NCI-H524 (cell line): ENCODE results near the gene TRAPPC3L.

Experiments
- DNase-seq, 2 experiments: peaks; one replicate each; lab custom pipeline; 2025; lab: John Stamatoyannopoulos, UW

The TRAPPC3L gene

GRCh38 chr6:116545651-116546050 is at the start of gene TRAPPC3L:
TSS of gene TRAPPC3L (minus strand) at chr6:116545684. CDS start at chr6:116545514, 170 bp downstream.
- DNase-seq = no peak

GRCh38 chr6:116595247-116595646 is 49.8 kb upstream of the TRAPPC3L start:
- no peak for DNase-seq

DNA sequence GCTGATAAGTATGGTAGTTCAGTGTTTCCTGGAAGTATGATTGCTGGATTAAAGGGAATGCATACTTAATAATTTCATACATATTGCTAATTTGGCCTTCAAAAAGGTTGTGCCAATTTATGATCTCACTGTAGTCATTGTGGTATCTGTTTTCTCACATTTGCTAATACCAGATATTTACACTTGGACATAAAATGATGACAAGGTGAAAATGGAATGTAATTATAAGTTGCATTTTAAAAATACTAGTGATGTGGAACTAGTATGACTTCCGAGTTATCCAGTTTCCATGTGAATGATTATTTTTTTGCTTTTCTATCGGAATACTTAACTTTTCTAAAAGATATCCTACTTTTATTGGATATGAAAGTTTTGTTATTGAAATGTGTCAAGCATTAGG is 41.3 kb upstream of the TRAPPC3L start:
- DNase-seq = no peak

DNA sequence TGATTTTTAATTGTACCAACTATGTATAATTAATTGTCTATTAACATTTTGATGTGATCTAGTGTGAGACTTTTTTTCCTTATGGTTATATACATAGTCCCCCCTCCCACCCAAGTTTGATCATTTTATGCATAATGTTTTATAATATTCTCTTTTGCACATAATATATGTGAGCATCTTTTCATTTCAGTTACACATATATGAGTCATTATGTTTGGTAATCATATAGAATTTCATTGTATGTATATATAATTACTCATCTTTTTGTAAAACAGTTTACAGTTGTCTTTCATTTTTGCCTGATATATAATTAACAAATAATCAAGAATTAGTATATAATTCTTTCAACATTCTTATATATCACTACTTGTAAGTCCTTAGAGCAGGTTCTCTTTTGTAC is 40.8 kb upstream of the TRAPPC3L start:
- no peak for DNase-seq

DNA sequence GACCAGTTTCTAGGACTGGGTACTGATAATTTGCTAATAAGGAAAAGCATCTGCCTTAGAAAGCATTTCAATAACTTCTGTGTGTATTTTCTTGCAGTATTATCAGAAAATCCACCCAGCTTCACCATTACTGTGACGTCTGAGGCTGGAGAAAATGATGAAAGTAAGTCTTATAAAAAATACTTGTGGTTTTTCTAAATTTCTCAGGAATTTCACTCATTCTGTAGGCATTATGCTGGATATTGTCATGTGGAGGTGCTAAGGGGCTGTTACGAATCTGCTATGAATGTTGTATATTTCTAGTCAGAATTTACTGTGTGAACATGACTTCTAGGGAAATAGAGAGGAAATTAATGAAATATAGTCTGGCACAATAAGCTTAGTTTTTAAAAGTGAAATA is 34.7 kb upstream of the TRAPPC3L start:
- DNase-seq = no peak

DNA sequence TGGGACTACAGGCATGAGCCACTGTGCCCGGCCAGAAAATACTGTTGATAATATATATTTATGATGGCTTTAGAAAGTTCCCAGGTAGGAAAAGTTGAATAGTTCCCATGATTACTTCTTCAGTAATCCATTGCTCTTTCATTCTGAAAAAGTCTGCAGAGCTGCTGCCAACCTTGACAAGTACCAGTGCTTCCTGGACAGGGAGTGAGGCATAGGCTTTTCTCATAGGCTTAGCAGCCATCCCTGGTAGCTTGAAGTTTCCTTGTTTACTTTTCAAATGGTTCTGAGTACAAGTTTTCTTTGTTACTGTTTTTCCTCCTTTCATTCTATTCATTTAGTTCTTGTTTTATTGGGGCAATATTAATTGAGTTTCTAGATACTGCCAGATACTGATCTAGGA is 33.7 kb upstream of the TRAPPC3L start:
- no peak for DNase-seq

- no peak for DNase-seq
Observed at GRCh38 chr6:116578335-116578734, 32.9 kb upstream of the TRAPPC3L start.

DNA sequence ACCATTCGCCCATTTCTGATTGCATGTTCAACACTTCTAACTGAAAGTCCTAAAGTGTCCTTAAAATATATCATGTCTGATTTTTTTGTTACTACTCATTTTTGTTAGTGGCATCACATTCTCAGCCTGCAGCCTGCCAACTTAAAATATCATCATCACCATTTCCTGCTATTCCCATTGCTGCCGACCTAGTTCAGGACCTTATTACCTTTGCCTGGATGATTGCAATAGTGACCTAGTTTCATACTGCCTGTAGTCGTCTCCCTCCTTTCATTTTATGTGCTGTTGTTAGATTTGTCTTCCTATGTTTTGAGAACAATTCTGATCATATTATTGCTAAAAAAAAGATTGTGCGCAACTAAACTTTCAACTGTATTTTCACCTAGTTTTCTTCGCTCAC is 32.0 kb upstream of the TRAPPC3L start:
- DNase-seq = no peak

- DNase-seq = no peak
Observed at GRCh38 chr6:116575227-116575626, 29.7 kb upstream of the TRAPPC3L start.

- DNase-seq = peak; percentile 11 to 59
Observed at GRCh38 chr6:116572162-116572561, 26.7 kb upstream of the TRAPPC3L start.

DNA sequence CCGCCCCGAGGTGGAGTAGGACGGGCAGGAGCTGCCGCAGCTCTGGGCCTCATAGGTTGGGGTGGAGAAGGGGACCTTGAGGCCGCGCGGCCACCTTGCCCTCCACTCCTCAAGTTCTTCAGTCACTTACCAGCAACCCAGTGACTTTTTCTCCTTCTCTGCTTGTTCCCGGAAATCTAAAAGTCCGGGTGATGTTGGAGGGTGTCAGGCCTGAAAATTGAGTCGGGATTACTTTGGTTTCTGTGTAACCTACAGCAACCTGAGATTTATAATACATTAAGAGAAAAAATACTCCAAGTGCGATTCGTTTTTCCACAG is 26.2 kb upstream of the TRAPPC3L start:
- no peak for DNase-seq

DNA sequence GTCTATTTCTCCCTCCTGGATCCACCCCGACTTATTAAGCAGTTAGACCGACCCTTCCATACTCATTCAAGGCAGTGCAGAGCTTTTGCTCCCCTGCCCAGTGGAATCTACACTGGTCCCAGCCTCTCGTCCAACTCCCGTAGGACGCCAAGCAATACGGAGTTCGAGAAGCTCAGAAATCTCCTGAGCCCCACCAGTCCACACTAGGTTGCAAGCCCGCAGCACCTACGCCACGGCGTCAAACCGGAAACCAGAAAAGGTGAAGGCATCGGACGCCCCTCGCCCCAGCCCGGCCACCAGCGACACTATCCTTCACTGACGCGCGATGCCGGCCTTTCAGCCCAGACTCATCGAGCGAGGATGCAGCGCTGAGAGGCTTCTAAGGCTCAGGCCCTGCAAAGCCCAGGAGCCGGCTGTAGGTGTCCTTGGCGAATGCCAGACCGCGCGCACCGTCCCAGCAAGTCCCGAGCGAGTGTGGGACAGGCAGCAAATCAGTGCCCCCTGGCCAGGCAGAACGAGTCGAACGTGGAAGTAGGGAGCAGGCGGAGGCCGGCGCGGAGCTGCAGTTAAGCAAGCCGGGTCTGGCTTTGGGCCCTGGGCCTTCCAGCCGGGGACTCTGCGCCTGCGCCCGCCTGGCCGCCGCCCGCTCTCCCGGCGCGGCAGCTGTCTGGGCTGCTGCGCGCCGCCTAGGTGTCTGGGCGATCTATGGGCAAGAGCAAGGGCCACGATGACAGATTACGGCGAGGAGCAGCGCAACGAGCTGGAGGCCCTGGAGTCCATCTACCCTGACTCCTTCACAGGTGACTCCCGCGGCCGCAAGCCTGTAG is 25.6 kb upstream of the TRAPPC3L start, which contains the start of gene RWDD1:
TSS of gene RWDD1 (plus strand) at position 649 of the 827 bp plus-strand sequence. CDS start at position 728, 79 bp downstream.
- peak; percentile 94 to 99 for DNase-seq

GRCh38 chr6:116568821-116569755 is 23.6 kb upstream of the TRAPPC3L start:
- DNase-seq = no peak

DNA sequence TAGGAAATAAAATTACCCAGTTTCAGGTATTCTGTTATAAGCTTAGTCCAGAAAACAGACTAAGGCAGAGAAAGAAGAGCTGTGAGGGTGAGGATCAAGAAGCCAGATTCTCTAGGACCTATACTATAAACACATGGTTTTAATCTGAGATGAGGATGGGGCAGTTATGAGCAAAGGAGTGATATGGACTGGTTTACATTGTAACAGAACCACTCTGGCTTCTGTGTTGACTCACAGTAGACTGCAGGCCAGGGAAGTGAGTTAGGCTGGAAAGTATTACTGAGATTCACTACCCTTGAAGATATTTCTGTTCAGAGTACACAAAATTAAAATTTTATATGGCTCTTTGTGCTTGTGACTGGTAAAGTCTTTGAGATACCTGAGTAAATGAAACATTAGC is 22.6 kb upstream of the TRAPPC3L start:
- no peak for DNase-seq

- no peak for DNase-seq
Observed at GRCh38 chr6:116564921-116565872, 19.7 kb upstream of the TRAPPC3L start.

GRCh38 chr6:116564311-116564710 is 18.8 kb upstream of the TRAPPC3L start:
- no peak for DNase-seq

DNA sequence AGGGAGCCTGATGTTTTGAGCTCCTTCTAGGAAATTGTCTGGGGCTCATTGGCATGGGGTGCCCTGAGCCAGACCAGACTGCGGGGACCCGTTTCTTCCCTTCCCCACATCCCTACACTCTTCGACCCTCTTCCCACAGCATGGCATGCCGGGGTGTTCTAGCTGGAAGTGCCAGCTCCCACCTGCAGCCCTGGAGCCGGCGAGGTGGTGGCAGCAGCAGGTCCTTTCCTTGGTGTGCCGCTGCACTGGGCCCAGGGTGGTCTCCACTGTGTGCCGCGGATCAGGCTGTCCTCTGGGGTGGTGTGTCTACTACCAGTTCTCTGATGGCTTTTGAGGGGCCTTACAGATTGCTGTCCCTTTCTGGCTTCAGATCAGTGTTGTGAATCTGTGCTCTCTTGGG is 18.3 kb upstream of the TRAPPC3L start:
- DNase-seq = no peak

DNA sequence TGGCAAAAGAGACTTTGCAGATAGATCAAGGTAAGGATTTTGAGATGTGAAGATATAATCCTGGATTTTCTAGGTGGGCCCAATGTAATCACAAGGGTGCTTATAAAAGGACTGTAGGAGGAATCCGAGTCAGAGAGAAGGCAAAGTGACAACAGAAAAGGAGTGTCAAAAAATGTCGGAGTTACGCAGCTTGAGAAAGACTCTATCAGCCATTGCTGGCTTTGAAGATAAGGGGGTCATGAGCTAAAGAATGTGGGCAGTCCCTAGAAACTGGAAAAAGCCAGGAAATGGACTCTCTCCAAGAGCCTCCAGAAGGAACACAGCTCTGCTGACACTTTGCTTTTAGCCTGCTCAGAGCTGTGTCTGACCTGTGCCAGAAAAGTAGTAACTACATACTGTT is 17.1 kb upstream of the TRAPPC3L start:
- no peak for DNase-seq

- DNase-seq = no peak
Observed at GRCh38 chr6:116562019-116562403, 16.5 kb upstream of the TRAPPC3L start.

- peak; percentile 9 to 62 for DNase-seq
Observed at GRCh38 chr6:116561377-116562018, 16.0 kb upstream of the TRAPPC3L start.

GRCh38 chr6:116560130-116560529 is 14.6 kb upstream of the TRAPPC3L start:
- DNase-seq = no peak
